HG03354 (cell line): Measurements from ENCODE around the gene IFI16.

Experiments
- ATAC-seq: cut with Tn5 transposase; IDR thresholded peaks from one replicate; pipeline ENCODE4 v1.9.1; 2021; ENCODE audit warnings: mild to moderate bottlenecking; ENCODE audit not compliant: unreplicated experiment, poor library complexity, severe bottlenecking

Gene IFI16

DNA sequence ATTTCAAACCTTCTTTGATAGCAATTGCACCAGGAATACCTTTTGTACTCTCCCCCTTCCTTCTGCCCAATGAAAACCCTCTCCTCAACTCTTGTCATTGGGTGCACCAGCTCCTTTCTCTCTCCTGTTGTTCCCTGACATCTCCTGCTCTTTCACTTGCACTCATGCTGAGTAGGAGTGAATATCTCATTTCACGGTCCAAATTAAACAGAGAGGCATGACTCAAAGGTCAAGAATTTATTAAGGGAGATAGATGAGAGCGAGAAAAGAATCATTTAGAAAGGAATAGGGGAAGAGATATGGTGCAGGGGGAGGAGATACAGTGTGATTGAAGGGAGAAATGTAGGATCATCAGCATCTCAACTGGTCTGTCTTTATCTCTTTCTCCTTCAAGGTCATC lies 44.7 kb downstream of the IFI16 start:
- no peak for ATAC-seq

DNA sequence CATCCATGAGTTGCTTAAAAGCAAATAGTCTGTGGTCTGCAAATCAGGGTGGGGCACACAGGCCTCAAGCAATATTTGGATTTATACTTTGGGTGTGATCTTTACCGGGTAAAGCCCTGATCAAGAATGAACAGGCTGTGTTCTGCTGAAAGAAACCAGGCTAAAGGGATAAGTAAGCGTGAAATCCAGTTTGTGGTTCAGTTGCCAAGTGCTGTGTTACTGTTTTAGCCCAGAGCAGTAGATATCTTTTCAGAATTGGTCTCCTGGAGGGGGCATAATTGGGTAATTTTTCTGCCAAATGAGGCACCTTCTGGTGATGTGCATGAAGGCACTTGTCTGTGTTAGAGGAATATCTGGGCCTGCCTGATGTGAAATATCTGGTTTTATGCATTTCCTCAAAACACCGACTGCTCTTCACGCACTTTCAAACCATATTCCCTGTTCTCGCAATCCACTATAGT lies 45.5 kb downstream of the IFI16 start:
- ATAC-seq = no peak

DNA sequence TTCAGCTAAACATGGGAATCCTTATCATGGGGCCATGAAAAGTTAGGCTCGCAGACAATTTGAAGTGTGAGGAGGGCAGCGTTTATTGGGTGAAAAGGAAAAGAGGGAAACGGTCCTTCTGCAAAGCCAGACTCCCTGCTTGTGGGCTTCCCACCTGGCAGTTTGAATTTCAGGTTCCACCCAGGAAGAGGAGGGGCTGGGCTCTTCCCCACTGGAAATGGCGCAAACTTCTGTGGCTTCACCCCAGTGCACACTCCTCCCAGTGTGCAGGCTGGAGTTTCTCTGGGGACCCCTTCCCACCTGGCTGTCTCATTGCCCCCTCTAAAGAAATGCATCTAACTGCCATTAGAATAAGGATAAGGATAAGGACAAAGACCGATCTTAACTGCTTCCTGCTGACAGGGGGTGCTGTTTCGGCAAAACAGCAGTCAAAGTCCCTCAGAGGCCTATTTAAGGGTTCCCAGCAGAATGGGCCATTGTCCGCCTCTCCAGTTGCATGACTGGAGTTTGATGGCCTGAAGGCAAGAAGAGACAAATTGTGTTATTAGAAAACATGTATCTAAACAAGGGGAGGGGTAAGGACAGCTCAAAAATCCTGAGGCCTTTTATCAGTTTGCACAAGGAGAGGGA lies 46.5 kb downstream of the IFI16 start:
- no peak for ATAC-seq

DNA sequence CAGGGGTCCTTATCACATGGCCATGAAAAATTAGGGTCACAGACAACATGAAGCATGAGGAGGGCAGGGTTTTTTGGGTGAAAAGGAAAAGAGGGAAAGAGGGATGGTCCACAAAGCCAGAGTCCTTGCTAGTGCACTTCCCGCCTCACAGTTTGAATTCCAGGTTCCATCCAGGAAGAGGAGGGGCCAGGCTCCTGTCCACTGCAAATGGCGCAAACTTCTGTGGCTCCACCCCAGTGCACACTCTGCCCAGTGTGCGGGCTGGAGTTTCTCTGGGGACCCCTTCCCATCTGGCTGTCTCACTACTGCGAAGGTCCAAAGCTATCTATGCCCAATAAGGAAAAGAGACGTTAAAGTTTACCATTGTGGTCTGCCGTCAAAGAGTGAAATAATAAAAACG lies 49.0 kb downstream of the IFI16 start:
- no peak for ATAC-seq

DNA sequence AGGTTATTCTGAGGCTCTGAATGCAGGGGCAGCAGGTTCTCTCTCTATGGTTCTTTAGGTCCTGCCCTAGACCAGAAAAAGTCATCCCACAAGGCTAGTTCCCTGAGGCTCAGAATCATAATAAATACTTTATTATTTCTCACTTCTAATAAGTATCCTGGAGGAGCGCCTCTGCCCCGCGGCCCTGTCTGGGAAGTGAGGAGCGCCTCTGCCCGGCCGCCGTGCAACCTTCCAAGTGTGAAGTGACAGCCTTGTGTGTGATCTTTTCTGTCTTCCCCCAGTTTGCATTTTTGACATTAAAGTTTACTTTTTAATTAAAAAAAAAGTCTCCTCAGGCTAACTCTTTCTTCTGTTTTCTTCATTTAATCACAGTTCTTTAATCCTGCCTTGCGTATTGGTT lies 55.4 kb downstream of the IFI16 start:
- no peak for ATAC-seq

DNA sequence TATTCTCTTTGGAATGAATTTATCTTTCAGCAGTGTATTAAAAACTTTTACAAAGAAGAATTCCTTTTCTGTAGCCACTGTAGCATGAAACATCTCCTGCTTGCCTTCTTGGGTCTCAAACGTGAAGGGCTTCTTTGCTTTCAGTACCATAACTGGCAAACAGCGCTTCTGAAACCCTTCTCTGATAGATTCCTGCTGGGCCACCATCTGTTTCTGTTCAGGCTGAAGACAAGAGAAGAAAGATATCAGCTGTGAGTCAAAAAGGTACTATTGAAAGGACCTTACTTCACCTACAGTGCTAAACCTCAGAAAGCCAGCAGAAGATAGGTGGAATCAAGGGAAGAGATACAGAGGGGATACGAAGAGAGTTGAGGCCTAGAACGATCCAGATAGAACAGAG lies 56.4 kb downstream of the IFI16 start:
- ATAC-seq = no peak

DNA sequence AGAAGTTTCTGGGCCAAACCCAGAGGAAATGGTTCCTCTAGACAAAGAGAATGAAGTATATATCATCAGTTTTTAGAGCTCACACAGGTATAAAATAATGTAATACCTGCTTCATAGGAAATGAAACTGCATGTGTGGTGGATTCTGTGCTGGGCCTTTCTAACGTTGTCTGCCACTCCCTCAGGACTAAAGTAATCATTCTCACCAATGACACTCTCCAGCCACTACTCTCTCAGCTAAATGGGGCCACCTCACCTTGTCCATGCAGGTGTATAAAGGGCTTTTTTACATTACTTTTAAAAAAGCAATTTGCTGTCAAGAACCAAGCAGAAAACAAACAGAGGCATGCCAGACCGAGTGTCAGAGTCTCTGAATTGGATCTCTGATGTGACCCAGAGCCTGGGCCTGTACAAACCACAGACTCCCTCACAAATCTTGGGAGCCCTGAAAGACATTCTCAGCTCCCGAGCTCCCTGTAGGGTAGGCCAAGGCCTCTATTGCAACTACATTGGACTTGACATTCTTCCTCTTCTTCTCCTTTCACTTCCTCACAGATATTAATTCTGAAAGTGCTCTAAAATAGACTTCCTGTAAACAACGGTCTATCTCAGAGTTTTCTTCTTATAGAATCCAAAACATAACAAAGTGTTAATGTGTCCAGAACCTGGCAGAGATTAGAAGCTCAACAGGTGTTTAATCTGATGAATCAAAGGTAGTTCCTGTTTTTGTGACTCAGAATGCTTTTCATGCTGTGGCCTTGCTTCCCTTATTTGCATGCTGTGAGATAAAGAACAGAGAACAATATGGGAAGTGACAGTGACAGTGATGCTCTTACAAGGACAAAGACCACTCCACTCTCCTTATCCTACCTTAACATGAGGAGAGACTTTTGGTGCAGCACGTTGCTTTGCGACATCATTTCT lies 58.3 kb downstream of the IFI16 start:
- peak; percentile 91 for ATAC-seq

DNA sequence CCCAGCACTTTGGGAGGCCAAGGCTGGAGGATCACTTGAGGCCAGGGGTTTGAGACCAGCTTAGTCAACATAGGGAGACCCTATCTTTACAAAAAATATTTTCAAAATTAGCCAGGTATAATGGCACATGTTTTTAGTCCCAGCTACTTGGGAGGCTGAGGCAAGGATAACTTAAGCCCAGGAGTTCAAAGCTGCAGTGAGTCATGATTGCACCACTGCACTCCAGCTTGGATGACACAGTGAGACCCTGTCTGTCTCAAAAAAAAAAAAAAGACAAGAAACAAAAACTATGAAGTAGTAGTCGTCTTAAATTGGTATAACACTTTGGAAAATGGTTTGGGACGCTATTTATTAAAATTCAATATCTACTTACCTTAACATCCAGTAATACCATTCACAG lies 59.2 kb downstream of the IFI16 start:
- no peak for ATAC-seq

DNA sequence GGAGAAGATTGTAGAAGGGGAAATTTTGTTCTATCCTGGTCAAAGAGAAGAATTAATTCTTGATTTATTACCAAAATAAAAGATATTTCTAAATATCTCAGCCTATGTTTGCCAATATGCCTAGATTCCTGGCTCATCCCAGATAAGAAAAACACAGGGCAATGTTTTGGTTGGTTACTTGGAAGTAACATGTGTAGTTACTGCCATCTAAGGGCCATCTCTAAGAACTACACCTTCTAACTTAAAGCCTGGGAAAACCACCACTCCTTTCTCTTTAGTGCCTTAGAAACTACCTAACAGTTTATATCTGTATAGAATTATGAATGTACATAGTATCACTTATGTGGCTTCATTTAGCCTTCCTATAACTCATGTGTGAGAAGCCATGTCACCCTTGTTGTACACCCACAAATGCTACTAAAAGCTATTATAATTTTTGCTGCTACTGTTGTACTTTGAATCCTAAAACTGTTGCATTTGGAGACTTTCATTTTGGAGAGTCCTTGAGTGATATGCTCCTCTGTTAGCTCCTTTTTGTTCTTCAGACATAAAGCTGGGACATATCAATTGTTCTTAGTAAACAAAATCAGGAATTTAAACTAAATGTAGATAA lies 62.4 kb downstream of the IFI16 start:
- no peak for ATAC-seq

DNA sequence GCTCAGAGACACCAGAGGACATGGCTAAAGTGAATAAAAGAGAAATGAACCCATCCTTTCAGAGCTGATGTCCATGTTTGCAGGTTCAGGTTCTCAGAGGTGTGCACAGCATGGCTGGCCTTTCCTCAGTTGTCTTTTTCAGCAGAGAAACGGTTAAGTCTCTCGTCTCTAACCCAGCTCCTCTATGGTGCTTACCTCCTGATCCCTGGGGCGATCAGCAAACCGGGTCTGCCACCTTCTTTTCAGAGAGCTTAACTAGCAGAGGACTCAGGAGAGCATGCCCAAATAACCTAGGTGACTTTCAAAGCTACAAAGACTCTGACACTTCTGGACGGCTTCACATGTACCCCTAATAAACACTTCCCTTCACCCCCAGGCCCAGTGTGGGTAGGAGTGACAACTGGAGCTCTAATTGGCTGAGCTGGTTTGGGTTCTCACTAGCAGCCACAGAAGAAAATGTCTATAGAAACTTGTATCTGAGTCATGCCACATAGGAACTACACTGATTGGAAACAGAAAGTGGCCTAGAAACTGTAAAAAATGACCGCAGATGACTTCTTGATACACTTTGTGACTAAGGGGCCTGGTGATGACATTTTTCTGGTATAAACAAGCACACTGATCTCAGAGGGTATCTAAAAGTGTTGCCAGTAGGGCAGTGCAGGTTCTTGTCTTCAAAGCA lies 66.9 kb downstream of the IFI16 start, which contains the start of gene AIM2:
AIM2 (minus strand) TSS at position 329 of the 682 bp plus-strand sequence. CDS start 3,267 bp downstream, outside the sequence.
- peak; percentile 82 for ATAC-seq

DNA sequence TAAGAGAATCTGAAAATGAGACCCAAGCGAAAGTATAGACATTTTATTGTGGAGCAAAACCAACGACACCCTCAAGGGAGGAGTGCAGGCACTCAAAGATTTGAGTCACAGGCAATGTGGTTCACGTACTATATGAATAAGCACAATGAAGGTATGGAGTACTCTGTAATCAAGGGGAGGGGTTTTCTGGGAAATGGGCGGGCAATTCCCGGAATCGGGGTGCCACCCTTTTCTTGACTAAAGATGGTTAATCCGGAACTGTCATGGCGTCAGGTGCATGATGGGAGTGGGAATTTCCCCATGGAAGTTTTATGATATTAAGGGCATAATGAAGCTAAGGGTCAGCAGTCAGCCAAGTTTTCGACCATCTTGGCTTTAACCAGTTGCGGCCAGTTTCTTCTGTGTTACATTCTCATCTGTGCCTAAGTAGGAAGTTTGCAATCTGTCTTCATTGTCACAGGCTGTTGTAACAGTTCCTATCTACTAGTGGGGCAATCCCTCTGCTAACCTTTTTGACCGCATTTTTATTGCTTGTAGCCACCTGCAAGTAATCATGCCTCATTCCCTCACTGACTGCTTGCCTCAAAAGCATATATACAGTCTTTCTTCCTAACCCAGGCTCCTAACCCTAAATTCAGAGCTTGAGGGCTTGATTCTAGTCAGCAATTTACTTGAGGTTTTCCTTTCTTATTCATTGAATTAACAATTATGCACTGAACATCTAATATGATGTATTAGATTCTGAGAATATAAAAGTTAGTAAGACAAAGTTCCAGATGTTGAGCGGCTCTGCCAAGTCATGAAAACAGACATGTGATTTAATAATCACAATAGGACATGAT lies 67.6 kb downstream of the IFI16 start:
- ATAC-seq = peak; percentile 82

DNA sequence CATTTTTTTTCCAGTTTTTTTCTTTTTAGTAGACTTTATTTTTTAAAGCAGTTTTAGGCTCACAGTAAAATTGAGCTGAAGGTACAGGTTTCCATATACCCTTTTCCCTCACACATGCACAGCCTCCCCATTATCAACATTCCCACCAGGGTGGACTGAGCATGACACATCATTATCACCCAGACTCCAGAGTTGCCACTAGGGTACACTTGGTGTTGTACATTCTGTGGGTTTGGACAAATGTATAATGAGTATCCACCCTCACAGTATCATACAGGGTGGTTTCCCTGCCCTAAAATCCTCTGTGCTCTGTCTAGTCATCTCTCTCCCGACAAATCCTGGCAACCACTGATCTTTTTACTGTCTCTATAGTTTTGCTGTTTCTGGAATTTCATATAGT lies 69.8 kb downstream of the IFI16 start:
- ATAC-seq = no peak

DNA sequence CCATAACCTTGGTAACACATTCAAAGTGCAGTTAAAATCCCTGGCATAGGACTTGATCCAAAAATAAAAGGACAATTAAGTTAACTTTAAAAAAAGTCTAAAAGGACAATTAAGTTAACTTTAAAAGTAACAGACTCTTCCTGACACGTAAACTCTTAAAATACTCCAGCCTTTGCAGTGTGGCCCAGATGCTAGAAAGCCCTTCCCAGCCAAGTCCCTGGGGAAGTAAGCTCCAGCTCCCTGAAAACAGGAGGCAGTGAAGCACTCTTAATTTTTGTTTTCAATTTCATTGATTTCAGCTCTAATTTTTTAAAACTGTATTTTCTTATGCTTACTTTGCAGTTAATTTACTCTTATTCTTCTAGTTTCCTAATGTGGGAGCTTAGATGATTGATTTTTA lies 71.9 kb downstream of the IFI16 start:
- no peak for ATAC-seq

DNA sequence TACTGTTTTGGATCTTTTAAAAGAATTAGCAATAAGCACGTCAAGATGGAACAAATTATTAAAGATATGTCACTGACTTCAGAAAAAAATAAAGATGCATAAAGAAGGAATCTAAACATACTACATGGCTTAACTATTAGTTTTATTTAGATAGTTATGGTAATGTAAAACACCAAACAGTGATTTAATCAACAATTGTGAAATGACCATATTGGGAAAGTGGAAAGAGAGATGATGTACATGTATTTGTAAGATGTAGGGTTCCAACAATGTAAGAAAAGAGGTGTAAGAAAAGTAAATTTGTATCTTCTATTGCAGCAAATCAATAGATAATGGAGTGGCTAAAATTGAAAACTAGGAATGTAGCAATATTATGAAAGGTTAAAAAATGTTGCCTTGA lies 73.3 kb downstream of the IFI16 start:
- ATAC-seq = no peak

DNA sequence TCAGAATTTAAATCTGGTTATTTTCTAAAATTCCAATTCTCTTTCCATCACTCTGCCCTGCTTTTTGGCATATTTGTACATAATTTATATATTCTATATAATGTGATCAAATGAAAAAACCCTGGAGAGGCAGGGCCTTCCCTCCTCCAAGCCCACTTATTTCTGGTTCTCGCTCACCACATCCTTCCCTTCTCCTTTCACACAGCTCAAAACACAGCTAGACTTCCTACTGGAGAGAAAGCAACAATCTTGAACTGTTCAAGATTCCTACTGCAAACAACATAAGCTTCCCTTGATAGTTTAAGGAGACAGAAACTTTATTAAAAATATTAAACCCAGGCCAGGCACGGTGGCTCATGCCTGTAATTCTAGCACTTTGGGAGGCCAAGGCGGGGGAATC lies 74.4 kb downstream of the IFI16 start:
- no peak for ATAC-seq

DNA sequence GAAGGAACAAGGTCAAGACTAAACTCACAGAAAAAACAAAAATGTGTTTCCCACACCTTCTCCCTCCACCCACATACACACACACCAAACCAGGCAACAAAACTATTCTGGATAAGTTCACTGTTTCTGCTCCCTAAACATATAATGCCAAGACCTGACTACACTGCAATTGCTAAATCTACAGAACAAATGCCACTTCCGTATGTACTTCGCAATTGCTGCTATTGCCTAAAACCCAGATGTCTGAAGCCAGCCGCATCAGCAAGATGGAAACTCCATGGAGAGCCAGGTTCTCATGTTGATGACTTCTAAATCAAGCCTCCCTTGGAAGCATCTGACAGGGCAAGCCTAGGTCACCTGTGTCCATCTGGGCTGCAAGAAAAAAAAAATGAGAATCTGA lies 75.2 kb downstream of the IFI16 start:
- ATAC-seq = no peak

DNA sequence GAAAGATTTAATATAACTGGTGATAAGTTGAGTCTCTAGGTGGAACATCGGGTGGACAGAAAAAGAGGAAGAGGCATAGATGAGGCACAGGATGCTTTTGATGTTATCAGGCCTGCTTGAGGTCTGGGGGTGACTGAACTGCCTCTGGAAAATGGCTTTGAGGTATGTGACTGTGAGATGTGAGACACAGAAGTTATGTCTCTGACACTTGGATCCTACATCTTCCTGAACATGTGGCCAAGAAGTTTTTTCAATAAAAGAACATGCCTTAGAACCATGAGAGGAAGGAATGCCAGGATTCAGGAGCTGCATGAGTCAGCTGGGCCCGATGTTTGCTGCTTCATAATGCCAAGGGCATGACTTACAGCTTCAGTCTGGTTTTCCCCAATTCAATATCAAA lies 78.3 kb downstream of the IFI16 start:
- ATAC-seq = no peak

DNA sequence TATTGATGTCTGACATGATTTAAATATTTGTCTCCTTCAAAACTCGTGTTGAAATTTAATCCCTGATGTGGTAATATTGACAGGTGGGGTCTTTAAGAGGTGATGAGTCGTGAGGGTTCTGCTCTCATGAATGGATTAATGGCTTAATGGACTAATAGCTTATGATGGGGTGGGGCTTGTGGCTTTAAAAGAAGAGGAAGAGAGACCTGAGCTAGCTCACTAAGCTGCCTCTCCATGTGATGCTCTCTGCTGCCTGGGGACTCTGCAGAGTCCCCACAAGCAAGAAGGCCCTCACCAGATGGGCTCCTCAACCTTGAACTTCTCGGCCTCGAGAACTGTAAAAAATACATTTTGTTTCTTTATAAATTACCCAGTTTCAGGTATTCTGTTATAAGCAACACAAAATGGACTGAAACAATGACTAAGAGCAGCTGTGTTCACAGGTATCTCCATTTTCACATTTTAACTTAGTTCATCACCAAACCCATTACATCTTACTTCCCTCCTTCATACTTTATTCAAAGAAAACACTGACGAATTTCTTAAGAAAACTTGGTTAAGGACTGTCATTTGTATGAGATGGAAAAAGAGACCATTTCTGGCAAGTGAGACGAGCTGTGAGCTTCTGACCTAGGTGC lies 79.0 kb downstream of the IFI16 start:
- peak; percentile 51 for ATAC-seq
